Peyer's patch (tissue), 4 donors: ENCODE data around the gene RAMP3. TPM values are rescaled to one million over a fixed set of nuclear protein-coding genes. Genes with fewer than 3 reads are reported as not detected.
"Not testable (repeated sequence)": the region's sequence is repeated elsewhere in the genome, so short reads cannot be mapped to it uniquely, and the experiment has no call there.

ENCODE experiments used
- DNase-seq, 3 donors: peaks; one replicate each; pipeline ENCODE4 v3.0.0-alpha.2; 2017 to 2019
- H3K27ac ChIP-seq, 4 donors: fragments of 200-600 bp; sonication (generic); one replicate each; pipeline ENCODE4 v1.5.1; 2016 to 2019
- H3K27me3 ChIP-seq, 2 donors: fragments of 200-600 bp; sonication (generic); one replicate each; pipeline ENCODE4 v1.5.1; 2019
- H3K36me3 ChIP-seq, 3 donors: fragments of 200-600 bp; sonication (generic); one replicate each; pipeline ENCODE4 v1.5.1; 2016 to 2019
- H3K4me1 ChIP-seq, 4 donors: fragments of 200-600 bp; sonication (generic); one replicate each; pipeline ENCODE4 v1.5.1; 2016 to 2019
- H3K4me3 ChIP-seq, 4 donors: fragments of 200-600 bp; sonication (generic); 1 replicate in 3 of 4; 2 replicates in 1 of 4; pipeline ENCODE4 v1.5.1; 2016 to 2019; ENCODE audit warnings: mild to moderate bottlenecking in 1 of 4
- H3K9me3 ChIP-seq, 4 donors: fragments of 200-600 bp; sonication (generic); one replicate each; pipeline ENCODE4 v1.5.1; 2016 to 2019; ENCODE audit warnings: mild to moderate bottlenecking in 1 of 4
- POLR2A ChIP-seq, 2 donors: fragments of 450-650 bp; IDR thresholded peaks; one replicate each; pipeline ENCODE4 v1.5.1; 2017; ENCODE audit warnings: antibody characterized with exemption in 2 of 2, mild to moderate bottlenecking in 2 of 2, moderate library complexity in 2 of 2
- total RNA-seq, 4 donors: library from RNA; depleted of rRNA; stranded (reverse); fragments of >200 nt; gene quantifications; one replicate each; pipeline ENCODE4 v1.1.0, GENCODE V29; 2016
- TF ChIP-seq, protein P1 (sequence below), 6 experiments: fragments of 450-650 bp in 4 of 6; fragments of 200-600 bp in 2 of 6; sonication (generic) in 1 of 6; IDR thresholded peaks; one replicate each; pipeline ENCODE4 v1.5.1; 2017 to 2019; ENCODE audit warnings: antibody characterized with exemption in 6 of 6, mild to moderate bottlenecking in 3 of 6, moderate library complexity in 1 of 6

RAMP3 gene
- total RNA-seq, 4 donors from 2014 or later, result 8.6 to 89.1 (median 20.1) TPM

DNA sequence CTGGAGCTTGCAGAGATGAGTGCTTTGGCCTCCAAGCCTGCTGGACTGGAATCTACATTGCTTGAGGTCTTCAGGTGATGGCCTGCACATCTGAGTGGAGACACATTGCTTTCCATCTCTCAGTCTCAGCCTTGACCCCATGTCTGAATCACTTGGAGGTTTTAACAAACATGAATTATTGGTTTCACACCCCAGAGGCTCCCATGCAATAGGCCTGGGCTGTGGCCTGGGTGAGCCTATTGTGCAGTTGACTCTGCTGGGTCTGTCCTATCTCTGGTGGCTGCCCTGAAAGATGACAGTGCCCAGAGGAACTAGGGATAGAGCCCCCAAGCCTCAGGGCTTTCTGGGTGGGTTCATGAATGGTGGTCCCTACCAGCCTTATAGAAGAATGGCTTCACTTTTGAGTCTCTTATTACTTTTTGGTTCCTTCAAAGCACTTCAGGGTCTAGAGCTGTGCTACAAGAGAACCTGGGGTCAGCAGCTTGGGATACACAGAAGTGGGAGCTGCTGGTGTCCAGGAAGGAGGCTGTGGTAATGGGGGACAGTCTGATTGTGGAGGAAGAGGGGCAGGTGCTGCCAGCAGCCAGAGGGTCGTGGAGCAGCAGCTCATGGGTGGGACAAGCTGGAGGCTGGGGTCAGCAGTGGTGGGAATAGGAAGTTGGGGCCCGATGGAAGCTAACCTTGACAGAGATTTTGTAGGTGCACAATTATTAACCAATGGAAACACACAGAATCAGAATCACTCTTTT is 5.5 kb downstream of the RAMP3 start:
- Histone ChIP-seq H3K27me3 (no peaks in the 10 kb centered on the region), H3K4me1 (no peaks in the 10 kb centered on the region), H3K27ac (no peak overlapping the region), H3K9me3 (no peaks in the 10 kb centered on the region), H3K36me3 (no peaks in the 10 kb centered on the region), H3K4me3 (no peak overlapping the region)
- DNase-seq, result peak in 1 of 3 donors; percentile 8
- TF ChIP-seq POLR2A (IDR thresholded peaks at IDR 0.05), result no peak
- TF ChIP-seq, protein P1, sequence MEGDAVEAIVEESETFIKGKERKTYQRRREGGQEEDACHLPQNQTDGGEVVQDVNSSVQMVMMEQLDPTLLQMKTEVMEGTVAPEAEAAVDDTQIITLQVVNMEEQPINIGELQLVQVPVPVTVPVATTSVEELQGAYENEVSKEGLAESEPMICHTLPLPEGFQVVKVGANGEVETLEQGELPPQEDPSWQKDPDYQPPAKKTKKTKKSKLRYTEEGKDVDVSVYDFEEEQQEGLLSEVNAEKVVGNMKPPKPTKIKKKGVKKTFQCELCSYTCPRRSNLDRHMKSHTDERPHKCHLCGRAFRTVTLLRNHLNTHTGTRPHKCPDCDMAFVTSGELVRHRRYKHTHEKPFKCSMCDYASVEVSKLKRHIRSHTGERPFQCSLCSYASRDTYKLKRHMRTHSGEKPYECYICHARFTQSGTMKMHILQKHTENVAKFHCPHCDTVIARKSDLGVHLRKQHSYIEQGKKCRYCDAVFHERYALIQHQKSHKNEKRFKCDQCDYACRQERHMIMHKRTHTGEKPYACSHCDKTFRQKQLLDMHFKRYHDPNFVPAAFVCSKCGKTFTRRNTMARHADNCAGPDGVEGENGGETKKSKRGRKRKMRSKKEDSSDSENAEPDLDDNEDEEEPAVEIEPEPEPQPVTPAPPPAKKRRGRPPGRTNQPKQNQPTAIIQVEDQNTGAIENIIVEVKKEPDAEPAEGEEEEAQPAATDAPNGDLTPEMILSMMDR (IDR thresholded peaks at IDR 0.05), result no peak

DNA sequence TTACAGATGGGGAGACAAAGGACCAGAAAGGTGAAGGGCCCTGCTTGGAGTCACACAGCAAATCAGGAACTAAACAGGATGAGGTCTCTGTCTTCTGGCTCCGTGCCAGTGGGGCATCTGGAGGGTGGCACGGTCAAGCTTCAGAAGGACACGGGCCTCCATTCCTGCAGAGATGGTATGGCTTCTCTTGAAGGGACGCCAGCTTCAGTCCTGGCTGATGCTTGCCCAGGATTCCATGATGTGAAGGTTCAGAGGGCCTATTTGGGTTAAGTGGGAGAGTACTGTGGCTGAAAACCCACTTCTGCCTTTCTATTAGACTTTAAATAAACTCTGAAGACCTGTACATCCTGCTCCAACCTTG is 6.1 kb downstream of the RAMP3 start:
- H3K9me3 ChIP-seq, result no peaks in the 10 kb centered on the region
- H3K27ac ChIP-seq, result no peak overlapping the region
- no peak overlapping the region for H3K4me3 ChIP-seq
- H3K36me3 ChIP-seq, result no peaks in the 10 kb centered on the region
- no peaks in the 10 kb centered on the region for H3K4me1 ChIP-seq
- no peak for TF ChIP-seq POLR2A (IDR thresholded peaks at IDR 0.05)
- TF ChIP-seq, protein P1 (IDR thresholded peaks at IDR 0.05), result no peak
- no peak for DNase-seq
- H3K27me3 ChIP-seq, result no peaks in the 10 kb centered on the region

DNA sequence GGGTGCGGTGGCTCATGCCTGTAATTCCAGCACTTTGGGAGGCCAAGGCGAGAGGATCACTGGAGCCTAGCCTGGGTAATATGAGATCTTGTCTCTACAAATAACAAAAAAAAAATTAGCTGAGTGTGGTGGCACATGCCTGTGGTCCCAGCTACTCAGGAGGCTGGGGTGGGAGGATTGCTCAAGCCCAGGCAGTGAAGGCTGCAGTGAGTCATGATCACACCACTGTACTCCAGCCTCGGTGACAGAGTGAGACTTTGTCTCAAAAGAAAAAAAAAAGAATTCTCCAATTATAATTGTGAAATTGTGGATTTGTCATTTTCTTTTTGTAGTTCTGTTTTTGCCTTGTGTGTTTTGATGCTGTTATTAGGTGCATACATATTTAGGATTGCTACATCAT is 6.7 kb downstream of the RAMP3 start:
- H3K9me3 ChIP-seq, H3K4me1 ChIP-seq, H3K27me3 ChIP-seq, H3K4me3 ChIP-seq, H3K36me3 ChIP-seq, DNase-seq, H3K27ac ChIP-seq: not testable (repeated sequence)

DNA sequence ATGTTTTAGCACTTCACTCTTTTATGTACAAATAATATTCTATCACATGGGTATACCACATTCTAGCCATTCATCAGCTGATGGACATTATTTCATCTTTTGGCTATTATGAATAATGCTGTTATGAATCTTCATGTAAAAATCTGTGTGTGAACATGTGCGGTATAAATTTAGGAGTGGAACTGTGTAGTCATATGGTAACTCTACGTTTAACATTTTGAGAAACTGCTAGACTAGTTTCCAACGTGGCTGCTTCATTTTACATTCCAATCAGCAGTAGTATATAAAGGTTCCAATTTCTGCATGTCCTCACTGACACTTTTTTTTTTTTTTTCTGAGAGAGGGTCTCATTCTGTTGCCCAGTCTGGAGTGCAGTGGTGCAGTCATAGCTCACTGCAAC is 8.3 kb downstream of the RAMP3 start:
- H3K9me3 ChIP-seq, result no peaks in the 10 kb centered on the region
- H3K27me3 ChIP-seq, result no peaks in the 10 kb centered on the region

DNA sequence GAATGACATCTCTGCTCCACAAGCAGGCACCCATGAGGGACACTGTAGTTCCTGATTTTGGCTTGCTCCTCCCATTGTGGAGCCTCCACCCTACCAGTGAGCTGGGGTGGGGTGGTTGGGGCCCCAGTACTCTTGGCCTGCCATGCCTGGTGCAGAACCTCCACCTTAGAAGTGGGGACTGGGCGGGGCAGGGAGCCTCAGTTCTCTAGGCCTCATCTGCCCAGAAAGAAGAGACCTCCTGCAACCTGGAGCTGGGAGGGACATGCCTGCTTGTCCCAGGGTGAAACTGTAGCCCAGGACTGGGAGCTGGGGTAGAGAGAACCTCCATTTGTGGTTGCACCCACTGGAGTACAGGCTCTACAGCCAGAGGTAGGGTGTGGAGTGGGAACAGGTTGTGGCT is 14.4 kb downstream of the RAMP3 start:
- no peaks in the 10 kb centered on the region for H3K9me3 ChIP-seq
- H3K27me3 ChIP-seq, result no peaks in the 10 kb centered on the region

More for the DNA sequence above, 8.3 kb downstream of the RAMP3 start:
- Histone ChIP-seq H3K27ac (no peak overlapping the region), H3K4me1 (no peaks in the 10 kb centered on the region), H3K36me3 (no peaks in the 10 kb centered on the region), H3K4me3 (no peak overlapping the region)
- TF ChIP-seq, protein P1 (IDR thresholded peaks at IDR 0.05), result no peak
- TF ChIP-seq POLR2A (IDR thresholded peaks at IDR 0.05), result no peak
- DNase-seq, result no peak

DNA sequence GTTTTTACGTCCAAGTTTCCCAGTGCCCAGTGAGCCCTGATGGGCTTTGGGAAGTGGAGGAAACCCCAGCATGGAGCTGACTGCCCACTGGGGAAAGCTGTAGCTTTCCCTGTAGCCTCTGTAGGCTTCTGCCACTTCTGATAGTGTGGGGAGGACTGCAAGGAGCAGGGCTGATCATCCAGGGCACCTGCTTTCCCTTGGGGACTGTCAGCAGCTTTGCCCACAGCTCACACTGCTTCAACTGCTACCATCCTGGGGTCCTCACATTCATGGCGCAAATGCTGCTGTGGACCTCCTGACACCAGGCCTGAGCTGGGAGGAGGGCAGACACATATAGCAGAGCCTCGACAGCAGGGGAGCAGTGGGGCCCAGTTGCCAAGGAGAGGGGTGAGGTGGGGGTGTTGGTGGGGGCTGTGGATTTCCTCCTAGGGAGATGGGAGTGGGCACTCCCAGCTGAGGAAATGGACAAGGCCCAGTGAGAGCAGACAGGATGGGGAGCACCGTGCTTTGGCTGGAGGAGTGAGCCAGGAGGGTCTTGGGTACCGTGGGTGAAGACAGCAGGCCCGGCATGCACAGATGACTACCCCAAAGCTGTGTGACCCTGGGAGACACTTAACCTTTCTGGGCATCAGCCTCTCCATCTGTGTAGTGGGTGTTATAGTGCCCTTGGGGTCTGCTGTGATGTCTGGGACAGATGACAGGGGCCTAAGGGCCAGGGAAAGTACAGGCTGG is 16.2 kb downstream of the RAMP3 start:
- Histone ChIP-seq H3K27me3 (no peaks in the 10 kb centered on the region), H3K36me3 (no peaks in the 10 kb centered on the region), H3K27ac (no peak overlapping the region), H3K9me3 (no peaks in the 10 kb centered on the region), H3K4me3 (no peak overlapping the region), H3K4me1 (no peaks in the 10 kb centered on the region)
- TF ChIP-seq, protein P1 (IDR thresholded peaks at IDR 0.05), result no peak
- no peak for TF ChIP-seq POLR2A (IDR thresholded peaks at IDR 0.05)
- DNase-seq, result peak in 1 of 3 donors; percentile 30

More for the DNA sequence above, 14.4 kb downstream of the RAMP3 start:
- DNase-seq, result peak in 1 of 3 donors; percentile 12
- TF ChIP-seq, protein P1 (IDR thresholded peaks at IDR 0.05), result no peak
- no peak for TF ChIP-seq POLR2A (IDR thresholded peaks at IDR 0.05)
- Histone ChIP-seq H3K4me3 (no peak overlapping the region), H3K36me3 (no peaks in the 10 kb centered on the region), H3K27ac (no peak overlapping the region), H3K4me1 (no peaks in the 10 kb centered on the region)
